Tibial nerve (tissue), 4 donors: Measurements from ENCODE around the gene CHST13. TPM values are rescaled to one million over a fixed set of nuclear protein-coding genes. Genes with fewer than 3 reads are reported as not detected.

ENCODE experiments used
- DNase-seq, 2 donors: peaks; one replicate each; pipeline ENCODE4 v3.0.0-alpha.2; 2019; ENCODE audit warnings: low spot score in 2 of 2
- H3K27ac ChIP-seq, 4 donors: fragments of 200-600 bp; sonication (generic) in 3 of 4; one replicate each; pipeline ENCODE4 v1.5.1; 2017 to 2019; ENCODE audit warnings: mild to moderate bottlenecking in 1 of 4
- H3K27me3 ChIP-seq, 2 donors: fragments of 200-600 bp; sonication (generic) in 1 of 2; one replicate each; pipeline versions ENCODE4 v1.5.1 to v1.6.0; 2017 to 2019
- H3K36me3 ChIP-seq, 3 donors: fragments of 200-600 bp; sonication (generic); one replicate each; pipeline ENCODE4 v1.5.1; 2018 to 2019
- H3K4me1 ChIP-seq, 4 donors: fragments of 200-600 bp; sonication (generic) in 3 of 4; one replicate each; pipeline ENCODE4 v1.5.1; 2017 to 2019
- H3K4me3 ChIP-seq, 4 donors: fragments of 200-600 bp; sonication (generic) in 3 of 4; one replicate each; pipeline ENCODE4 v1.5.1; 2017 to 2019; ENCODE audit warnings: mild to moderate bottlenecking in 1 of 4, moderate library complexity in 1 of 4
- H3K9me3 ChIP-seq, 4 donors: fragments of 200-600 bp; sonication (generic) in 3 of 4; one replicate each; pipeline ENCODE4 v1.5.1; 2017 to 2019
- CTCF ChIP-seq, 5 experiments: fragments of 200-600 bp in 3 of 5; fragments of 450-650 bp in 2 of 5; sonication (generic) in 3 of 5; IDR thresholded peaks; one replicate each; pipeline ENCODE4 v1.5.1; 2016 to 2019; ENCODE audit warnings: antibody characterized with exemption in 5 of 5, mild to moderate bottlenecking in 3 of 5, moderate library complexity in 2 of 5
- EP300 ChIP-seq, 2 donors: sonication (generic); formaldehyde crosslinking; IDR thresholded peaks; one replicate each; pipeline ENCODE4 v1.6.1; 2017; ENCODE audit warnings: antibody characterized with exemption in 2 of 2, mild to moderate bottlenecking in 1 of 2
- POLR2A ChIP-seq, 2 donors: fragments of 450-650 bp; IDR thresholded peaks; one replicate each; pipeline ENCODE4 v1.6.1; 2017; ENCODE audit warnings: antibody characterized with exemption in 2 of 2, mild to moderate bottlenecking in 2 of 2, moderate library complexity in 2 of 2
- WGBS, 2 donors: methylation state at CpG; one replicate each; pipeline ENCODE4 v1.1.5; 2018; 5-methylcytosine and 5-hydroxymethylcytosine counted together
- total RNA-seq, 4 donors: library from RNA; depleted of rRNA; stranded (reverse); fragments of >200 nt; gene quantifications; one replicate each; pipeline ENCODE4 v1.1.0, GENCODE V29; 2016

Gene CHST13
- total RNA-seq, 4 donors from 2014 or later: 1.0 to 7.2 (median 1.1) TPM; not detected in 1

DNA sequence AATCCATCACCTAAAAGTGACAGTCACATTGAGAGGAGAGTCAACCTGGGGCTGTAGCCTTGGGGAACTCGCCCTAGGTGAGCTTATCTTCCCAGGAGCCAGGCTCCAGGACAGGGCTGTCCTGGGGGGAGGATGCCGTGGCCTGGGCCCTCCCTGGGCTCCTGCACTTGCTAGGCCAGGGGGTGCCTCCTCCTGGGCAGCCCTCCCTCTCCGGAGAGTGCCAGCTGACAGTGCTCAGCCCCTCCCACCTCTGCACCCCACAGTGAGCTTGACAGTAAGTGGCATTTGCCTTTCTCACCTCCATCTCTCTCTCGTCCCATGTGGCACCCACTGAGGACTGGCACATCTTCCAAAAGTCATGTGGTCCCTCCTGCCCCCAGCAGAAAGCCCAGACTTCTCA is 25.5 kb upstream of the CHST13 start:
- H3K27me3 ChIP-seq: no peaks in the 10 kb centered on the region
- WGBS, 2 donors: 87% methylated on average over 4 of the region's 4 CpGs
- no peak overlapping the region for H3K4me3 ChIP-seq
- DNase-seq: no peak
- no peaks in the 10 kb centered on the region for H3K36me3 ChIP-seq
- no peak overlapping the region for H3K27ac ChIP-seq
- TF ChIP-seq POLR2A (IDR thresholded peaks at IDR 0.05) (no peak), CTCF (IDR thresholded peaks at IDR 0.05) (no peak), EP300 (IDR thresholded peaks at IDR 0.05) (no peak)
- H3K9me3 ChIP-seq: no peaks in the 10 kb centered on the region
- peaks cover 0 to 6% (median 0%) of the 10 kb centered on the region in 4 donors for H3K4me1 ChIP-seq

- TF ChIP-seq POLR2A (IDR thresholded peaks at IDR 0.05): no peak
- TF ChIP-seq EP300 (IDR thresholded peaks at IDR 0.05): no peak
- TF ChIP-seq CTCF (IDR thresholded peaks at IDR 0.05): no peak
- peaks cover 0 to 6% (median 0%) of the 10 kb centered on the region in 4 donors for H3K4me1 ChIP-seq
- no peak overlapping the region for H3K27ac ChIP-seq
- no peaks in the 10 kb centered on the region for H3K36me3 ChIP-seq
- no peaks in the 10 kb centered on the region for H3K27me3 ChIP-seq
- H3K9me3 ChIP-seq: no peaks in the 10 kb centered on the region
- no peak overlapping the region for H3K4me3 ChIP-seq
- WGBS, 2 donors: 60 to 79% methylated on average over 7 to 9 of the region's 10 CpGs
- no peak for DNase-seq
Measured at GRCh38 chr3:126498929-126499328, 25.0 kb upstream of the CHST13 start.

- Histone ChIP-seq H3K27me3 (no peaks in the 10 kb centered on the region), H3K4me3 (no peak overlapping the region), H3K36me3 (no peaks in the 10 kb centered on the region), H3K9me3 (no peaks in the 10 kb centered on the region), H3K27ac (no peak overlapping the region), H3K4me1 (peaks cover 0 to 1% (median 0%) of the 10 kb centered on the region in 4 donors)
- no peak for DNase-seq
- TF ChIP-seq EP300 (IDR thresholded peaks at IDR 0.05) (no peak), POLR2A (IDR thresholded peaks at IDR 0.05) (no peak), CTCF (IDR thresholded peaks at IDR 0.05) (no peak)
- 89 to 94% methylated on average over 9 of the region's 9 CpGs for WGBS, 2 donors
Measured at GRCh38 chr3:126499401-126499800, 24.6 kb upstream of the CHST13 start.

- Histone ChIP-seq H3K27me3 (peaks cover 0 to 2% of the 10 kb centered on the region in 2 donors), H3K27ac (no peak overlapping the region), H3K4me3 (no peak overlapping the region), H3K9me3 (no peaks in the 10 kb centered on the region), H3K4me1 (no peaks in the 10 kb centered on the region), H3K36me3 (no peaks in the 10 kb centered on the region)
- no peak for DNase-seq
- WGBS, 2 donors: 90 to 91% methylated on average over 7 of the region's 7 CpGs
- TF ChIP-seq EP300 (IDR thresholded peaks at IDR 0.05): no peak
- TF ChIP-seq CTCF (IDR thresholded peaks at IDR 0.05): no peak
- no peak for TF ChIP-seq POLR2A (IDR thresholded peaks at IDR 0.05)
Measured at GRCh38 chr3:126500016-126500415, 23.9 kb upstream of the CHST13 start.

- no peak for TF ChIP-seq POLR2A (IDR thresholded peaks at IDR 0.05)
- no peak for TF ChIP-seq CTCF (IDR thresholded peaks at IDR 0.05)
- no peak for TF ChIP-seq EP300 (IDR thresholded peaks at IDR 0.05)
- Histone ChIP-seq H3K9me3 (no peaks in the 10 kb centered on the region), H3K27ac (no peak overlapping the region), H3K4me1 (no peaks in the 10 kb centered on the region), H3K36me3 (no peaks in the 10 kb centered on the region), H3K4me3 (no peak overlapping the region), H3K27me3 (peaks cover 0 to 5% of the 10 kb centered on the region in 2 donors)
- WGBS, 2 donors: 67 to 69% methylated on average over 5 of the region's 5 CpGs
- DNase-seq: no peak
Measured at GRCh38 chr3:126501054-126501453, 22.9 kb upstream of the CHST13 start.
